Keratinocyte (primary cell): ENCODE results near the gene SUGCT. TPM values are rescaled to one million over a fixed set of nuclear protein-coding genes. Genes with fewer than 3 reads are reported as not detected.

Experiments
- DNase-seq: peaks from one replicate; pipeline ENCODE4 v3.0.0-alpha.2; 2011; ENCODE audit warnings: low read depth, missing footprints, low spot score
- FAIRE-seq: peaks from 2 replicates; lab custom pipeline; 2011; peaks lifted over from hg19 to GRCh38; lab: Jason Lieb, UNC
- H2AFZ ChIP-seq: 2 replicates; pipeline ENCODE4 v1.6.0; 2012; ENCODE audit warnings: low read length, control low read depth, inconsistent platforms; ENCODE audit not compliant: control insufficient read depth
- H3K27ac ChIP-seq: 2 replicates; pipeline ENCODE4 v1.5.1; 2011; ENCODE audit warnings: low read length; ENCODE audit not compliant: control insufficient read depth, insufficient read depth
- H3K27me3 ChIP-seq: 3 replicates; pipeline ENCODE4 v1.6.0; 2011; ENCODE audit warnings: low read length; ENCODE audit not compliant: control insufficient read depth, insufficient read depth; ENCODE audit errors: extremely low read depth
- H3K36me3 ChIP-seq, 2 experiments: 2 replicates in 1 of 2; 3 replicates in 1 of 2; pipeline ENCODE4 v1.5.1; 2011; ENCODE audit warnings: low read length in 2 of 2, mild to moderate bottlenecking in 1 of 2; ENCODE audit not compliant: control insufficient read depth in 2 of 2, insufficient read depth in 2 of 2; ENCODE audit errors: extremely low read depth in 1 of 2
- H3K4me1 ChIP-seq: 3 replicates; pipeline ENCODE4 v1.5.1; 2011; ENCODE audit warnings: low read length; ENCODE audit not compliant: control insufficient read depth, insufficient read depth; ENCODE audit errors: extremely low read depth
- H3K4me2 ChIP-seq: 3 replicates; pipeline ENCODE4 v1.6.0; 2011; ENCODE audit warnings: low read depth, low read length; ENCODE audit not compliant: control insufficient read depth, insufficient read depth; ENCODE audit errors: extremely low read depth
- H3K4me3 ChIP-seq, 3 experiments: fragments of 200-600 bp in 1 of 3; sonication (generic) in 1 of 3; 2 replicates in 2 of 3; 3 replicates in 1 of 3; pipeline ENCODE4 v1.5.1; 2011 to 2016; ENCODE audit warnings: low read length in 3 of 3, mild to moderate bottlenecking in 3 of 3, control low read depth in 2 of 3, inconsistent platforms in 1 of 3, low read depth in 1 of 3, mixed read lengths in 1 of 3, mixed run types in 1 of 3, moderate library complexity in 1 of 3; ENCODE audit not compliant: control insufficient read depth in 2 of 3, insufficient read depth in 2 of 3; ENCODE audit errors: extremely low read depth in 1 of 3
- H3K79me2 ChIP-seq: 2 replicates; pipeline ENCODE4 v1.6.0; 2012; ENCODE audit warnings: low read length; ENCODE audit not compliant: control insufficient read depth, insufficient read depth
- H3K9ac ChIP-seq: 3 replicates; pipeline ENCODE4 v1.6.0; 2011; ENCODE audit warnings: low read length; ENCODE audit not compliant: control insufficient read depth, insufficient read depth; ENCODE audit errors: extremely low read depth
- H3K9me1 ChIP-seq: 3 replicates; pipeline ENCODE4 v1.6.0; 2011; ENCODE audit warnings: low read length; ENCODE audit not compliant: control insufficient read depth, insufficient read depth; ENCODE audit errors: extremely low read depth
- H3K9me3 ChIP-seq: 2 replicates; pipeline ENCODE4 v1.5.1; 2012; ENCODE audit warnings: low read depth, low read length; ENCODE audit not compliant: control insufficient read depth
- H4K20me1 ChIP-seq: 3 replicates; pipeline ENCODE4 v1.6.0; 2011; ENCODE audit warnings: low read length; ENCODE audit not compliant: control insufficient read depth, insufficient read depth; ENCODE audit errors: extremely low read depth
- CTCF ChIP-seq, 3 experiments: IDR thresholded peaks in 1 of 3; conservative IDR thresholded peaks in 1 of 3; optimal IDR thresholded peaks in 1 of 3; 2 replicates in 2 of 3; 3 replicates in 1 of 3; pipeline versions ENCODE3 to v1.5.1; 2011; ENCODE audit warnings: low read length in 3 of 3, mild to moderate bottlenecking in 3 of 3, moderate library complexity in 2 of 3, control low read depth in 1 of 3, inconsistent platforms in 1 of 3; ENCODE audit not compliant: insufficient read depth in 2 of 3; ENCODE audit errors: extremely low read depth in 1 of 3
- EZH2 ChIP-seq: IDR thresholded peaks from one replicate; pipeline ENCODE4 v1.6.1; 2012; ENCODE audit warnings: inconsistent platforms, mild to moderate bottlenecking, low read length, moderate library complexity
- dilution Hi-C: fragments of 300-500 bp; cut with MboI; formaldehyde crosslinking; loops from one replicate; pipeline ENCODE4 v1.7.0; 2020; ENCODE audit warnings: low sequenced_read_pairs; ENCODE audit not compliant: extremely low pct_ligation_motif_present
- polyA plus RNA-seq, 5 experiments: library from polyadenylated mRNA; depleted of rRNA in 3 of 5; stranded (reverse) in 3 of 5; stranded (forward) in 1 of 5; unstranded in 1 of 5; fragments of >200 nt; gene quantifications; 1 replicate in 1 of 5; 2 replicates in 3 of 5; 3 replicates in 1 of 5; pipeline versions ENCODE4 v1.2.1 to v1.2.3, GENCODE V29; 2011 to 2012; ENCODE audit warnings: missing spikeins in 2 of 5, low read depth in 1 of 5, low replicate concordance in 1 of 5

SUGCT gene
- polyA plus RNA-seq, 1 donor (not counting 4 experiments of a cell fraction or from before 2014, with no cell fraction given): 134 TPM

DNA sequence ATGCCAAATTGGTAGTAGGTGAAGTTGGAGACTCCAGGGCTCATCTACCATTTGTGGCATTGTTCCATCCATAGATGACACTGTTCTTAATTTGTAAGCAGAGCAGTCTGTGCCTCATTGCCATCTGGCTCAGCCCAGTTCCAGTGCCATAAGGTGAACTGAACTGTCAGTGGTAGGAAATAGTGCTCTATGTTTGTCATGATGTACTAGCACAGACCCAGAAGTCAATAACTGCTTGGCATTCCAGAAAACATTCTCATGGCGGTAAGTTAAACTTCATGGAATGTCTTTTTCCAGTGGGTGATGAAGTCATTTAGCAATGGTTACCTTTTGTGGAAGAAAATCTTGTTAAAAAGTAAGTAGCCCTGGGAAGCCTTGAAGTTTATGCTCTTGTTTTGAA, 302.7 kb downstream of the SUGCT start:
- no peaks in the 10 kb centered on the region for H3K79me2 ChIP-seq

DNA sequence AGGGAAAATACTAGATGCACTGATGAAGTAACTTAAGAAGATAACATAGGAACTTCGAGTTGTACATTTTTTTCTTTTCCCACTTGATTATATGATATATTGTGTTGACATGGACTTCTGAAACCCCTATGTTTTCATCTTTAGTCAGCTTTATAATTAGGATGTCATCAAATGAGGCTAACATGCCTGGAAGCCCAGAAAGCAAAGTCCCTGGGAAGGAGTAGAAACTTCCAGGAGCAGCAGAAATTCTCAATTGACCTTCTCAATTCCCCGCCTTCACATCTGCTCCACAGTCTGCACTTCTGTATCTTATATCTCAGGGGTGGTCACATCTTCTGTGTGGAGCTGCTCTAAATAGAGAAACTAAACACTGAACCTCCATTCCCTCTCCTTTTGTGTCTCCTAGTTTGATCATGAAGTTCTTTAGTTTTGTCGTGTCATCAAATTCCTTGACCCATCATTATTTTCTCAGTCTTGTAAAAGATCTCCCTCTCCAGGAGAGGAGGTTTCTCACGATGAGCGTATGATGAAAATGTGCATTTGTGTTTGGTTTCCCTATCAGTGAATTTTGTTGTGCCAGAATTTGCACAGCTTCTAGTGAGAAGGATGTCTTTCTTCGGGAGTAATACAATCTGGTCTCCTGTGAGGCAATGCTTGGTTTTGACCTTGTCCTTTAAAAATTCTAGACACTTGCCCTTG, 303.3 kb downstream of the SUGCT start:
- dilution Hi-C loops: no loop called here
- no peaks in the 10 kb centered on the region for H3K9me1 ChIP-seq
- H3K36me3 ChIP-seq: no peaks in the 10 kb centered on the region
- H3K79me2 ChIP-seq: no peaks in the 10 kb centered on the region
- H3K9me3 ChIP-seq: peaks cover 2% of the 10 kb centered on the region
- no peak overlapping the region for H3K4me3 ChIP-seq
- no peaks in the 10 kb centered on the region for H3K27me3 ChIP-seq
- H3K4me2 ChIP-seq: peak overlapping the region; percentile 9
- peak; percentile 58 for FAIRE-seq
- H3K4me1 ChIP-seq: peaks cover 16% of the 10 kb centered on the region
- TF ChIP-seq EZH2 (no peak), CTCF (optimal IDR thresholded peaks at IDR 0.05 in 1 of 3, IDR thresholded peaks at IDR 0.05 in 1 of 3, conservative IDR thresholded peaks at IDR 0.05 in 1 of 3; ENCODE audit: extremely low read depth in 1 of 3, insufficient read depth in 2 of 3, low read length in 3 of 3) (no peak)
- H2AFZ ChIP-seq: peak overlapping the region; percentile 51
- H3K9ac ChIP-seq: peak overlapping the region; percentile 1
- peak overlapping the region; percentile 39 for H3K27ac ChIP-seq
- DNase-seq: no peak
- no peaks in the 10 kb centered on the region for H4K20me1 ChIP-seq

More for the DNA sequence above, 302.7 kb downstream of the SUGCT start:
- peaks cover 16% of the 10 kb centered on the region for H3K4me1 ChIP-seq
- no peak for TF ChIP-seq EZH2
- no peak for TF ChIP-seq CTCF (optimal IDR thresholded peaks at IDR 0.05 in 1 of 3, IDR thresholded peaks at IDR 0.05 in 1 of 3, conservative IDR thresholded peaks at IDR 0.05 in 1 of 3; ENCODE audit: extremely low read depth in 1 of 3, insufficient read depth in 2 of 3, low read length in 3 of 3)
- peak; percentile 48 for DNase-seq
- no peaks in the 10 kb centered on the region for H4K20me1 ChIP-seq
- FAIRE-seq: peak; percentile 100
- H2AFZ ChIP-seq: no peak overlapping the region
- peak overlapping the region; percentile 9 for H3K4me2 ChIP-seq
- H3K4me3 ChIP-seq: no peak overlapping the region
- no peaks in the 10 kb centered on the region for H3K27me3 ChIP-seq
- H3K36me3 ChIP-seq: no peaks in the 10 kb centered on the region
- H3K9me3 ChIP-seq: peaks cover 2% of the 10 kb centered on the region
- dilution Hi-C loops: no loop called here
- H3K9ac ChIP-seq: no peak overlapping the region
- H3K9me1 ChIP-seq: no peaks in the 10 kb centered on the region
- H3K27ac ChIP-seq: peak overlapping the region; percentile 39
